RCC 7860 (cell line): ENCODE measurements around the gene PKP4.

Source experiments
- DNase-seq: peaks from one replicate; pipeline ENCODE4 v3.0.0-alpha.2; 2015; ENCODE audit warnings: low spot score
- FAIRE-seq: peaks from 2 replicates; lab custom pipeline; 2012; peaks lifted over from hg19 to GRCh38; lab: Jason Lieb, UNC

The PKP4 gene

GRCh38 chr2:158530829-158531228, 74.1 kb downstream of the PKP4 start:
- no peak for DNase-seq

GRCh38 chr2:158533009-158533408, 76.3 kb downstream of the PKP4 start:
- DNase-seq (no peak), FAIRE-seq (no peak)

More at GRCh38 chr2:158530829-158531228, 74.1 kb downstream of the PKP4 start:
- FAIRE-seq, result no peak

- DNase-seq (peak; percentile 47), FAIRE-seq (peak; percentile 85)
Observed at GRCh38 chr2:158539176-158540005, 82.6 kb downstream of the PKP4 start.

- no peak for DNase-seq
- no peak for FAIRE-seq
Observed at GRCh38 chr2:158542577-158542976, 85.8 kb downstream of the PKP4 start.

- no peak for FAIRE-seq
- DNase-seq, result no peak
Observed at GRCh38 chr2:158543957-158544356, 87.2 kb downstream of the PKP4 start.

GRCh38 chr2:158544998-158545397, 88.2 kb downstream of the PKP4 start:
- FAIRE-seq, result no peak
- no peak for DNase-seq

GRCh38 chr2:158546412-158547144, 89.8 kb downstream of the PKP4 start:
- FAIRE-seq (no peak), DNase-seq (no peak)

- FAIRE-seq, result no peak
- DNase-seq, result no peak
Observed at GRCh38 chr2:158553257-158553656, 96.5 kb downstream of the PKP4 start.

- DNase-seq (no peak), FAIRE-seq (no peak)
Observed at GRCh38 chr2:158554996-158555395, 98.2 kb downstream of the PKP4 start.

GRCh38 chr2:158556124-158556523, 99.4 kb downstream of the PKP4 start:
- FAIRE-seq (no peak), DNase-seq (no peak)

GRCh38 chr2:158557752-158558151, 101.0 kb downstream of the PKP4 start:
- FAIRE-seq (no peak), DNase-seq (no peak)

- FAIRE-seq (no peak), DNase-seq (no peak)
Observed at GRCh38 chr2:158559252-158559651, 102.5 kb downstream of the PKP4 start.

- DNase-seq, result no peak
- FAIRE-seq, result peak; percentile 55
Observed at GRCh38 chr2:158560259-158560658, 103.5 kb downstream of the PKP4 start.

- DNase-seq (no peak), FAIRE-seq (no peak)
Observed at GRCh38 chr2:158561054-158561453, 104.3 kb downstream of the PKP4 start.

- DNase-seq (no peak), FAIRE-seq (no peak)
Observed at GRCh38 chr2:158567208-158567607, 110.5 kb downstream of the PKP4 start.

GRCh38 chr2:158569284-158569683, 112.5 kb downstream of the PKP4 start:
- FAIRE-seq (no peak), DNase-seq (no peak)

- DNase-seq, result no peak
- FAIRE-seq, result no peak
Observed at GRCh38 chr2:158570869-158571268, 114.1 kb downstream of the PKP4 start.

GRCh38 chr2:158573739-158574138, 117.0 kb downstream of the PKP4 start:
- FAIRE-seq (no peak), DNase-seq (no peak)

GRCh38 chr2:158575051-158575635, 118.4 kb downstream of the PKP4 start:
- DNase-seq, result no peak
- FAIRE-seq, result no peak

GRCh38 chr2:158577141-158577540, 120.4 kb downstream of the PKP4 start:
- DNase-seq (no peak), FAIRE-seq (no peak)

- FAIRE-seq, result no peak
- no peak for DNase-seq
Observed at GRCh38 chr2:158578703-158579330, 122.1 kb downstream of the PKP4 start.
